T-helper 17 cell (primary cell): ENCODE measurements around the gene IDI1. TPM values are rescaled to one million over a fixed set of nuclear protein-coding genes. Genes with fewer than 3 reads are reported as not detected.
A peak's percentile ranks its signal among the peaks of the same experiment; 100 is the strongest.

ENCODE experiments used
- ATAC-seq: fragments of 150-1000 bp; cut with Tn5 transposase; 2 replicates; pipeline ENCODE4 v1.10.0; 2021; ENCODE audit warnings: mild to moderate bottlenecking, moderate library complexity
- DNase-seq, 3 donors: peaks; one replicate each; pipeline versions ENCODE4 v3.0.0 to v3.0.0-alpha.2; 2020 to 2021
- H3K9me3 ChIP-seq: one replicate; pipeline ENCODE4 v1.7.0; 2013; ENCODE audit warnings: low read length, mild to moderate bottlenecking; ENCODE audit not compliant: control insufficient read depth, poor library complexity, severe bottlenecking
- H3K27ac Mint-ChIP-seq: one replicate; pipeline ENCODE4 v1.8.0; 2022; ENCODE audit warnings: mild to moderate bottlenecking, moderate library complexity, mixed read lengths
- H3K27me3 Mint-ChIP-seq: one replicate; pipeline ENCODE4 v1.8.0; 2022; ENCODE audit warnings: mixed read lengths
- H3K36me3 Mint-ChIP-seq: one replicate; pipeline ENCODE4 v1.8.0; 2022; ENCODE audit warnings: low read depth, mixed read lengths
- H3K4me1 Mint-ChIP-seq: one replicate; pipeline ENCODE4 v1.8.0; 2022; ENCODE audit warnings: mild to moderate bottlenecking, mixed read lengths
- H3K4me3 Mint-ChIP-seq: one replicate; pipeline ENCODE4 v1.8.0; 2022; ENCODE audit warnings: mild to moderate bottlenecking, moderate library complexity, mixed read lengths
- total RNA-seq, 4 donors: library from RNA in 2 of 4; stranded (reverse) in 2 of 4; gene quantifications; one replicate each; pipeline ENCODE4 v1.2.3 and lab custom pipeline; 2022 to 2026

The IDI1 gene
- total RNA-seq, 2 donors from 2014 or later: 116 to 134 TPM

- peak; percentile 94 for ATAC-seq
- H3K4me3 Mint-ChIP-seq: peak within 1 kb of the TSS; percentile 98
- H3K36me3 Mint-ChIP-seq: peaks cover 2% of the 10 kb centered on the region
- no peaks in the 10 kb centered on the region for H3K9me3 ChIP-seq
- no peaks in the 10 kb centered on the region for H3K27me3 Mint-ChIP-seq
- peaks cover 52% of the 10 kb centered on the region for H3K4me1 Mint-ChIP-seq
- H3K27ac Mint-ChIP-seq: peak within 1 kb of the TSS; percentile 98
- DNase-seq: peak; percentile 81 to 89 (median 85)
These were observed 7.6 kb upstream of the IDI1 start, which contains the start of gene WDR37 for GRCh38 chr10:1056326-1057105. Gene WDR37, plus strand, starts transcription at chr10:1056385. Its CDS starts 15,771 bp downstream, at chr10:1072156.

- DNase-seq (no peak), ATAC-seq (no peak)
- H3K4me3 Mint-ChIP-seq: peak overlapping the region; percentile 56
- peaks cover 45% of the 10 kb centered on the region for H3K4me1 Mint-ChIP-seq
- no peaks in the 10 kb centered on the region for H3K36me3 Mint-ChIP-seq
- H3K27me3 Mint-ChIP-seq: no peaks in the 10 kb centered on the region
- H3K27ac Mint-ChIP-seq: peak overlapping the region; percentile 98
- H3K9me3 ChIP-seq: no peaks in the 10 kb centered on the region
These were observed 5.8 kb upstream of the IDI1 start for GRCh38 chr10:1054684-1055083.

DNA sequence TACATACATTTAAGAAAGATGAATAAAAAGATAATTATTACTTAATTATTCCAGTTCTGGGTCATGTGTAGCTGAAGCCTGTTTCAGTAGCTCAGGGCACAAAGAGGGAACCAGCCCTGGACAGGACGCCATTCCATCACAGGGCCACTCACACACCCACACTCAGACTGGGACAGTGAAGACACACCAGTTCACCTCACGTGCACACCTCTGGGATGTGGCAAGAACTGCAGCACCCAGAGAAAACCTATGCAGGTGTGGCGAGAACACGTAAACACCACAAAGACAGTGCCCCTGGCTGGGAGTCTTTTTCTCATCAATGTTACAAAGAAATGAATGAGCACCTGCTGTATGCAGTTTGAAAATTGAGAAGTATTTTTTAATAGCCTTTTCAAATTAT, 1.6 kb upstream of the IDI1 start:
- peaks cover 33% of the 10 kb centered on the region for H3K4me1 Mint-ChIP-seq
- H3K4me3 Mint-ChIP-seq: peak overlapping the region; percentile 94
- H3K36me3 Mint-ChIP-seq: no peaks in the 10 kb centered on the region
- H3K27me3 Mint-ChIP-seq: no peaks in the 10 kb centered on the region
- ATAC-seq: peak; percentile 6
- H3K27ac Mint-ChIP-seq: peak overlapping the region; percentile 97
- DNase-seq: peak in 2 of 3 donors; percentile 33 to 36
- H3K9me3 ChIP-seq: no peaks in the 10 kb centered on the region

GRCh38 chr10:1050145-1050544, 1.2 kb upstream of the IDI1 start:
- Mint-ChIP-seq H3K4me3 (peak overlapping the region; percentile 94), H3K27ac (peak overlapping the region; percentile 97), H3K4me1 (peaks cover 36% of the 10 kb centered on the region), H3K27me3 (no peaks in the 10 kb centered on the region), H3K36me3 (no peaks in the 10 kb centered on the region)
- no peak for DNase-seq
- H3K9me3 ChIP-seq: no peaks in the 10 kb centered on the region
- ATAC-seq: no peak

- no peaks in the 10 kb centered on the region for H3K9me3 ChIP-seq
- DNase-seq (no peak), ATAC-seq (no peak)
- Mint-ChIP-seq H3K4me3 (peak overlapping the region; percentile 94), H3K4me1 (peaks cover 35% of the 10 kb centered on the region), H3K36me3 (no peaks in the 10 kb centered on the region), H3K27me3 (no peaks in the 10 kb centered on the region), H3K27ac (peak overlapping the region; percentile 97)
These were observed 573 bp upstream of the IDI1 start for GRCh38 chr10:1049425-1049958.

GRCh38 chr10:1048349-1048731, 579 bp downstream of the IDI1 start:
- Mint-ChIP-seq H3K27me3 (no peaks in the 10 kb centered on the region), H3K27ac (peak overlapping the region; percentile 97), H3K4me1 (peaks cover 36% of the 10 kb centered on the region), H3K36me3 (no peaks in the 10 kb centered on the region), H3K4me3 (peak overlapping the region; percentile 94)
- peak in 1 of 3 donors; percentile 48 for DNase-seq
- H3K9me3 ChIP-seq: no peaks in the 10 kb centered on the region
- ATAC-seq: peak; percentile 10

GRCh38 chr10:1047937-1048336, 982 bp downstream of the IDI1 start:
- no peaks in the 10 kb centered on the region for H3K9me3 ChIP-seq
- DNase-seq (no peak), ATAC-seq (no peak)
- Mint-ChIP-seq H3K27ac (peak overlapping the region; percentile 97), H3K27me3 (no peaks in the 10 kb centered on the region), H3K36me3 (no peaks in the 10 kb centered on the region), H3K4me3 (peak overlapping the region; percentile 94), H3K4me1 (peaks cover 40% of the 10 kb centered on the region)

GRCh38 chr10:1045415-1045814, 3.5 kb downstream of the IDI1 start:
- peaks cover 36% of the 10 kb centered on the region for H3K4me1 Mint-ChIP-seq
- no peaks in the 10 kb centered on the region for H3K9me3 ChIP-seq
- H3K36me3 Mint-ChIP-seq: no peaks in the 10 kb centered on the region
- ATAC-seq: no peak
- peak overlapping the region; percentile 91 for H3K4me3 Mint-ChIP-seq
- H3K27ac Mint-ChIP-seq: peak overlapping the region; percentile 92
- no peak for DNase-seq
- H3K27me3 Mint-ChIP-seq: no peaks in the 10 kb centered on the region

- H3K27ac Mint-ChIP-seq: peak overlapping the region; percentile 92
- no peaks in the 10 kb centered on the region for H3K36me3 Mint-ChIP-seq
- H3K9me3 ChIP-seq: no peaks in the 10 kb centered on the region
- peak overlapping the region; percentile 91 for H3K4me3 Mint-ChIP-seq
- H3K27me3 Mint-ChIP-seq: no peaks in the 10 kb centered on the region
- ATAC-seq (no peak), DNase-seq (no peak)
- H3K4me1 Mint-ChIP-seq: peaks cover 34% of the 10 kb centered on the region
These were observed 4.0 kb downstream of the IDI1 start for GRCh38 chr10:1044964-1045363.

GRCh38 chr10:1044146-1044545, 4.8 kb downstream of the IDI1 start:
- H3K9me3 ChIP-seq: no peaks in the 10 kb centered on the region
- Mint-ChIP-seq H3K27ac (peak overlapping the region; percentile 92), H3K4me3 (peak overlapping the region; percentile 91), H3K36me3 (no peaks in the 10 kb centered on the region), H3K27me3 (no peaks in the 10 kb centered on the region), H3K4me1 (peaks cover 32% of the 10 kb centered on the region)
- ATAC-seq (no peak), DNase-seq (no peak)

- H3K4me3 Mint-ChIP-seq: peak overlapping the region; percentile 91
- H3K4me1 Mint-ChIP-seq: peaks cover 32% of the 10 kb centered on the region
- ATAC-seq (peak; percentile 35), DNase-seq (no peak)
- H3K27ac Mint-ChIP-seq: peak overlapping the region; percentile 92
- no peaks in the 10 kb centered on the region for H3K36me3 Mint-ChIP-seq
- no peaks in the 10 kb centered on the region for H3K27me3 Mint-ChIP-seq
- no peaks in the 10 kb centered on the region for H3K9me3 ChIP-seq
These were observed 5.4 kb downstream of the IDI1 start for GRCh38 chr10:1043532-1043995.

GRCh38 chr10:1041514-1041913, 7.4 kb downstream of the IDI1 start:
- ATAC-seq (no peak), DNase-seq (no peak)
- no peaks in the 10 kb centered on the region for H3K9me3 ChIP-seq
- Mint-ChIP-seq H3K36me3 (peaks cover 2% of the 10 kb centered on the region), H3K27ac (peak overlapping the region; percentile 49), H3K4me1 (peaks cover 35% of the 10 kb centered on the region), H3K4me3 (no peak overlapping the region), H3K27me3 (no peaks in the 10 kb centered on the region)

DNA sequence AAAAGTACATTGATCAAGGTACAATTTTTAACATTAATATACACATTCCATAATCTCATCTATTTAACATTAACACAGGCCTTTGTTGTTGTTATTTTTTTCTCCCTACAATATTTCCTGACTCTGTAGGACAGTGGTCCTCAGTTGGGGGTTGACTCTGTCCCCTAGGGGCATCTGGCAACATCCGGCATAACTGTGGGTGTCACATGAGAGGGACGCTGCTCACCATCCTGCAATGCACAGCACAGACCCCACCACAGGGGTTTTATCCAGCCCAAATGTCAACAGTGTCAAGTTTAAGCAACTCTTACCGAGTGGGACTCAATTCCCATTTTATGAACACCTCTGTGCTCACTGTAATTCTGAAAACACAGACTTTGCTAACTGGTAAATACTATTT, 8.8 kb downstream of the IDI1 start:
- no peak for ATAC-seq
- no peaks in the 10 kb centered on the region for H3K9me3 ChIP-seq
- H3K4me1 Mint-ChIP-seq: peaks cover 32% of the 10 kb centered on the region
- no peaks in the 10 kb centered on the region for H3K27me3 Mint-ChIP-seq
- H3K36me3 Mint-ChIP-seq: peaks cover 2% of the 10 kb centered on the region
- no peak for DNase-seq
- H3K4me3 Mint-ChIP-seq: no peak overlapping the region
- H3K27ac Mint-ChIP-seq: no peak overlapping the region
